ENCODE results near the gene TANGO6.

DNA sequence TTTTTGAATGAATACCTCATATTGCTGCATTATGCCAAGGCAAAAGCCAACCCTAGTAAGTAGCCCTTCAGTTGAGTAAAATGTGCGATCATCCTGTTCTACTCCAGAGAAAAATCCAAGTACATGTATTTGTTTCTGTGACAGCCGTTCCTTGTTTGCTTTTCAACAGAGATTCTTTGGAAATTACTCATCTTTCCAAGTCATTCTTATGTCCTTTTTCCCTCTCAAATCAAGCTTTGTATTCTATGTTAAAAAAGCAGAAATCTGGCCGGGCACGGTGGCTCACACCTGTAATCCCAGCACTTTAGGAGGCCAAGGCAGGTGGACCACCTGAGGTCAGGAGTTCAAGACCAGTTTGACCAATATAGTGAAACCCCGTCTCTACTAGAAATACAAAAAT lies 149.2 kb downstream of the TANGO6 start:
- TF ChIP-seq, protein P1, sequence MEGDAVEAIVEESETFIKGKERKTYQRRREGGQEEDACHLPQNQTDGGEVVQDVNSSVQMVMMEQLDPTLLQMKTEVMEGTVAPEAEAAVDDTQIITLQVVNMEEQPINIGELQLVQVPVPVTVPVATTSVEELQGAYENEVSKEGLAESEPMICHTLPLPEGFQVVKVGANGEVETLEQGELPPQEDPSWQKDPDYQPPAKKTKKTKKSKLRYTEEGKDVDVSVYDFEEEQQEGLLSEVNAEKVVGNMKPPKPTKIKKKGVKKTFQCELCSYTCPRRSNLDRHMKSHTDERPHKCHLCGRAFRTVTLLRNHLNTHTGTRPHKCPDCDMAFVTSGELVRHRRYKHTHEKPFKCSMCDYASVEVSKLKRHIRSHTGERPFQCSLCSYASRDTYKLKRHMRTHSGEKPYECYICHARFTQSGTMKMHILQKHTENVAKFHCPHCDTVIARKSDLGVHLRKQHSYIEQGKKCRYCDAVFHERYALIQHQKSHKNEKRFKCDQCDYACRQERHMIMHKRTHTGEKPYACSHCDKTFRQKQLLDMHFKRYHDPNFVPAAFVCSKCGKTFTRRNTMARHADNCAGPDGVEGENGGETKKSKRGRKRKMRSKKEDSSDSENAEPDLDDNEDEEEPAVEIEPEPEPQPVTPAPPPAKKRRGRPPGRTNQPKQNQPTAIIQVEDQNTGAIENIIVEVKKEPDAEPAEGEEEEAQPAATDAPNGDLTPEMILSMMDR (IDR thresholded peaks at IDR 0.05): no peak
- TF ChIP-seq POLR2A (IDR thresholded peaks at IDR 0.05): no peak

All from tibial nerve (tissue), 3 donors.